GM12865 (cell line): ENCODE data around the gene MRPL57.
"Not testable (repeated sequence)": the region's sequence is repeated elsewhere in the genome, so short reads cannot be mapped to it uniquely, and the experiment has no call there.

Experiments used
- DNase-seq: peaks from one replicate; pipeline ENCODE4 v3.0.0; 2010; ENCODE audit warnings: low read depth
- H3K4me3 ChIP-seq: 2 replicates; pipeline ENCODE4 v1.5.1; 2011; ENCODE audit warnings: mild to moderate bottlenecking, low read depth, low read length, control low read depth
- CTCF ChIP-seq: IDR thresholded peaks from 2 replicates; pipeline ENCODE4 v1.5.1; 2011; ENCODE audit warnings: low read length, control low read depth, low read depth, inconsistent platforms; ENCODE audit not compliant: insufficient read depth; ENCODE audit errors: missing control alignments

MRPL57 gene

GRCh38 chr13:21219036-21219381 lies 42.6 kb downstream of the MRPL57 start:
- no peak overlapping the region for H3K4me3 ChIP-seq
- TF ChIP-seq CTCF = no peak
- no peak for DNase-seq

GRCh38 chr13:21219716-21220115 lies 43.3 kb downstream of the MRPL57 start:
- not testable (repeated sequence) for DNase-seq, H3K4me3 ChIP-seq

GRCh38 chr13:21221268-21221667 lies 44.8 kb downstream of the MRPL57 start:
- H3K4me3 ChIP-seq = no peak overlapping the region
- no peak for TF ChIP-seq CTCF
- no peak for DNase-seq

GRCh38 chr13:21225082-21225481 lies 48.6 kb downstream of the MRPL57 start:
- TF ChIP-seq CTCF = no peak
- H3K4me3 ChIP-seq = no peak overlapping the region
- no peak for DNase-seq

GRCh38 chr13:21225841-21226581 lies 49.6 kb downstream of the MRPL57 start:
- no peak for DNase-seq
- no peak overlapping the region for H3K4me3 ChIP-seq
- TF ChIP-seq CTCF = no peak

GRCh38 chr13:21227917-21228316 lies 51.5 kb downstream of the MRPL57 start:
- TF ChIP-seq CTCF = no peak
- H3K4me3 ChIP-seq = no peak overlapping the region
- no peak for DNase-seq
